CD14-positive monocyte (primary cell): ENCODE measurements around the gene MOB3A. TPM values are rescaled to one million over a fixed set of nuclear protein-coding genes. Genes with fewer than 3 reads are reported as not detected.

Experiments
- DNase-seq, 3 donors: peaks; one replicate each; pipeline ENCODE4 v3.0.0-alpha.2; 2011 to 2022
- H2AFZ ChIP-seq: 2 replicates; pipeline ENCODE4 v1.6.0; 2012; ENCODE audit warnings: mild to moderate bottlenecking, low read depth, low read length, inconsistent platforms; ENCODE audit not compliant: insufficient read depth, poor library complexity, severe bottlenecking
- H3K27ac ChIP-seq, 2 donors: 1 replicate in 1 of 2; 2 replicates in 1 of 2; pipeline ENCODE4 v1.5.1; 2012 to 2013; ENCODE audit warnings: low read length in 2 of 2, control low read depth in 1 of 2, inconsistent platforms in 1 of 2, low read depth in 1 of 2, mild to moderate bottlenecking in 1 of 2
- H3K27me3 ChIP-seq, 2 donors: one replicate each; pipeline versions ENCODE4 v1.6.0 to v1.6.1; 2011 to 2013; ENCODE audit warnings: low read length in 2 of 2; ENCODE audit not compliant: control insufficient read depth in 2 of 2, insufficient read depth in 2 of 2
- H3K36me3 ChIP-seq, 2 donors: replicated peaks in 1 of 2; 1 replicate in 1 of 2; 2 replicates in 1 of 2; pipeline versions ENCODE4 v1.5.1 to v1.6.1; 2012 to 2013; ENCODE audit warnings: low read length in 2 of 2, control low read depth in 1 of 2, inconsistent platforms in 1 of 2, mild to moderate bottlenecking in 1 of 2; ENCODE audit not compliant: insufficient read depth in 2 of 2, control insufficient read depth in 1 of 2
- H3K4me1 ChIP-seq, 2 donors: 1 replicate in 1 of 2; 2 replicates in 1 of 2; pipeline versions ENCODE4 v1.5.1 to v1.6.1; 2012 to 2013; ENCODE audit warnings: low read length in 2 of 2, control low read depth in 1 of 2, inconsistent platforms in 1 of 2, mild to moderate bottlenecking in 1 of 2, moderate library complexity in 1 of 2; ENCODE audit not compliant: insufficient read depth in 2 of 2, control insufficient read depth in 1 of 2
- H3K4me2 ChIP-seq: replicated peaks from 2 replicates; pipeline ENCODE3; 2012; ENCODE audit warnings: low read length, moderate library complexity, mild to moderate bottlenecking; ENCODE audit not compliant: poor library complexity, severe bottlenecking; ENCODE audit errors: extremely low read depth
- H3K4me3 ChIP-seq, 3 experiments: fragments of 200-600 bp in 1 of 3; sonication (generic) in 1 of 3; replicated peaks in 1 of 3; 1 replicate in 2 of 3; 2 replicates in 1 of 3; pipeline ENCODE4 v1.5.1; 2011 to 2013; ENCODE audit warnings: low read length in 3 of 3, mild to moderate bottlenecking in 3 of 3, control low read depth in 2 of 3, low read depth in 2 of 3, inconsistent platforms in 1 of 3, moderate library complexity in 1 of 3
- H3K79me2 ChIP-seq: 2 replicates; pipeline ENCODE4 v1.6.0; 2012; ENCODE audit warnings: mild to moderate bottlenecking, control low read depth, inconsistent platforms, low read length, moderate library complexity; ENCODE audit not compliant: insufficient read depth
- H3K9ac ChIP-seq: 2 replicates; pipeline ENCODE4 v1.6.0; 2017; ENCODE audit warnings: low read length, mild to moderate bottlenecking; ENCODE audit not compliant: insufficient read depth, poor library complexity, severe bottlenecking
- H3K9me3 ChIP-seq, 2 donors: replicated peaks in 1 of 2; 1 replicate in 1 of 2; 2 replicates in 1 of 2; pipeline versions ENCODE4 v1.5.1 to v1.6.1; 2012 to 2013; ENCODE audit warnings: low read length in 2 of 2, control low read depth in 1 of 2; ENCODE audit not compliant: control insufficient read depth in 1 of 2, insufficient read depth in 1 of 2
- H4K20me1 ChIP-seq: 2 replicates; pipeline ENCODE4 v1.6.0; 2012; ENCODE audit warnings: mild to moderate bottlenecking, low read length, control low read depth, moderate library complexity; ENCODE audit not compliant: insufficient read depth
- H3K27ac Mint-ChIP-seq, 7 donors: one replicate each; pipeline ENCODE4 v1.8.0; 2020; ENCODE audit warnings: mild to moderate bottlenecking in 7 of 7, mixed read lengths in 7 of 7, moderate library complexity in 6 of 7, inconsistent platforms in 2 of 7
- H3K27me3 Mint-ChIP-seq, 3 donors: one replicate each; pipeline ENCODE4 v1.8.0; 2021 to 2022; ENCODE audit warnings: low read depth in 3 of 3, mild to moderate bottlenecking in 3 of 3, mixed read lengths in 3 of 3, moderate library complexity in 3 of 3, inconsistent platforms in 1 of 3
- H3K36me3 Mint-ChIP-seq, 2 donors: one replicate each; pipeline ENCODE4 v1.8.0; 2020; ENCODE audit warnings: mixed read lengths in 2 of 2, inconsistent platforms in 1 of 2, mild to moderate bottlenecking in 1 of 2
- H3K4me1 Mint-ChIP-seq: one replicate; pipeline ENCODE4 v1.8.0; 2020; ENCODE audit warnings: mild to moderate bottlenecking, mixed read lengths
- H3K4me3 Mint-ChIP-seq, 2 donors: one replicate each; pipeline ENCODE4 v1.8.0; 2020; ENCODE audit warnings: mild to moderate bottlenecking in 2 of 2, mixed read lengths in 2 of 2, moderate library complexity in 1 of 2
- H3K9me3 Mint-ChIP-seq, 7 donors: one replicate each; pipeline ENCODE4 v1.8.0; 2020 to 2022; ENCODE audit warnings: mixed read lengths in 7 of 7, mild to moderate bottlenecking in 6 of 7, moderate library complexity in 6 of 7, inconsistent platforms in 2 of 7
- WGBS: methylation state at CpG from one replicate; pipeline ENCODE4 v1.1.5; 2013; ENCODE audit warnings: missing lambda C conversion rate; ENCODE audit not compliant: insufficient coverage; 5-methylcytosine and 5-hydroxymethylcytosine counted together
- intact Hi-C, 2 donors: fragments of 100-400 bp; cut with micrococcal nuclease; formaldehyde crosslinking; loops; one replicate each; pipeline versions ENCODE4 v1.15.0 to v1.15.1; 2023
- polyA plus RNA-seq, 3 donors: library from polyadenylated mRNA; depleted of rRNA in 1 of 3; unstranded in 2 of 3; stranded (reverse) in 1 of 3; fragments of 300-500 nt in 2 of 3; fragments of >200 nt in 1 of 3; fragmentation: Illumina TruSeq in 2 of 3; gene quantifications; 1 replicate in 2 of 3; 2 replicates in 1 of 3; pipeline ENCODE4 v1.2.3, GENCODE V29; 2012 to 2021
- TF ChIP-seq, protein P1 (sequence below): fragments of 200-600 bp; IDR thresholded peaks from one replicate; pipeline ENCODE4 v1.8.0; 2022; ENCODE audit warnings: antibody characterized with exemption, mild to moderate bottlenecking

The MOB3A gene
- polyA plus RNA-seq, 3 donors: 60.5 to 179 (median 96.3) TPM

- peaks cover 0 to 5% (median 0%) of the 10 kb centered on the region in 7 donors for H3K9me3 Mint-ChIP-seq
- peaks cover 40% of the 10 kb centered on the region for H3K4me1 Mint-ChIP-seq
- Histone ChIP-seq H3K4me1 (peaks cover 36 to 55% of the 10 kb centered on the region in 2 donors), H3K79me2 (peaks cover 92% of the 10 kb centered on the region), H3K27me3 (no peaks in the 10 kb centered on the region), H3K4me3 (no peak overlapping the region), H3K9me3 (no peaks in the 10 kb centered on the region), H3K36me3 (peaks cover 81 to 89% of the 10 kb centered on the region in 2 donors), H4K20me1 (peaks cover 100% of the 10 kb centered on the region), H2AFZ (no peak overlapping the region), H3K9ac (no peak overlapping the region), H3K27ac (peak overlapping the region in 1 of 2 donors; percentile 8), H3K4me2 (no peak overlapping the region)
- TF ChIP-seq, protein P1, sequence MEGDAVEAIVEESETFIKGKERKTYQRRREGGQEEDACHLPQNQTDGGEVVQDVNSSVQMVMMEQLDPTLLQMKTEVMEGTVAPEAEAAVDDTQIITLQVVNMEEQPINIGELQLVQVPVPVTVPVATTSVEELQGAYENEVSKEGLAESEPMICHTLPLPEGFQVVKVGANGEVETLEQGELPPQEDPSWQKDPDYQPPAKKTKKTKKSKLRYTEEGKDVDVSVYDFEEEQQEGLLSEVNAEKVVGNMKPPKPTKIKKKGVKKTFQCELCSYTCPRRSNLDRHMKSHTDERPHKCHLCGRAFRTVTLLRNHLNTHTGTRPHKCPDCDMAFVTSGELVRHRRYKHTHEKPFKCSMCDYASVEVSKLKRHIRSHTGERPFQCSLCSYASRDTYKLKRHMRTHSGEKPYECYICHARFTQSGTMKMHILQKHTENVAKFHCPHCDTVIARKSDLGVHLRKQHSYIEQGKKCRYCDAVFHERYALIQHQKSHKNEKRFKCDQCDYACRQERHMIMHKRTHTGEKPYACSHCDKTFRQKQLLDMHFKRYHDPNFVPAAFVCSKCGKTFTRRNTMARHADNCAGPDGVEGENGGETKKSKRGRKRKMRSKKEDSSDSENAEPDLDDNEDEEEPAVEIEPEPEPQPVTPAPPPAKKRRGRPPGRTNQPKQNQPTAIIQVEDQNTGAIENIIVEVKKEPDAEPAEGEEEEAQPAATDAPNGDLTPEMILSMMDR: no peak
- DNase-seq: no peak
- H3K4me3 Mint-ChIP-seq: no peak overlapping the region
- peaks cover 71 to 99% of the 10 kb centered on the region in 2 donors for H3K36me3 Mint-ChIP-seq
- H3K27ac Mint-ChIP-seq: peak overlapping the region in 4 of 7 donors; percentile 15 to 95 (median 64)
- WGBS: 93% methylated on average over 26 of the region's 32 CpGs
- peaks cover 0 to 5% (median 0%) of the 10 kb centered on the region in 3 donors for H3K27me3 Mint-ChIP-seq
- intact Hi-C loops: no loop called here
Measured at GRCh38 chr19:2076526-2076944, 19.6 kb downstream of the MOB3A start.

- Histone ChIP-seq H3K4me1 (peaks cover 40 to 47% of the 10 kb centered on the region in 2 donors), H2AFZ (no peak overlapping the region), H3K36me3 (peaks cover 64 to 66% of the 10 kb centered on the region in 2 donors), H3K9me3 (no peaks in the 10 kb centered on the region), H3K4me2 (no peak overlapping the region), H4K20me1 (peaks cover 93% of the 10 kb centered on the region), H3K4me3 (no peak overlapping the region), H3K27ac (peak overlapping the region; percentile 58 to 72), H3K9ac (no peak overlapping the region), H3K79me2 (peaks cover 72% of the 10 kb centered on the region), H3K27me3 (no peaks in the 10 kb centered on the region)
- Mint-ChIP-seq H3K27ac (peak overlapping the region; percentile 72 to 97 (median 94)), H3K27me3 (peaks cover 0 to 3% (median 2%) of the 10 kb centered on the region in 3 donors), H3K4me1 (peaks cover 47% of the 10 kb centered on the region), H3K36me3 (peaks cover 51 to 78% of the 10 kb centered on the region in 2 donors), H3K4me3 (no peak overlapping the region), H3K9me3 (peaks cover 0 to 5% (median 0%) of the 10 kb centered on the region in 7 donors)
- no peak for DNase-seq
- WGBS: 72% methylated on average over 26 of the region's 32 CpGs
- intact Hi-C loops: no loop called here
- TF ChIP-seq, protein P1: no peak
Measured at GRCh38 chr19:2072757-2073551, 23.2 kb downstream of the MOB3A start.
